ENCODE measurements around the gene NUCB1. TPM values are rescaled to one million over a fixed set of nuclear protein-coding genes. Genes with fewer than 3 reads are reported as not detected.
"Not testable (repeated sequence)": the region's sequence is repeated elsewhere in the genome, so short reads cannot be mapped to it uniquely, and the experiment has no call there.

NUCB1 gene
- total RNA-seq, 1 experiment from 2014 or later: 125 TPM

GRCh38 chr19:48903788-48904187 lies 3.7 kb downstream of the NUCB1 start:
- H2AFZ ChIP-seq (ENCODE audit: low read length); H3T11ph ChIP-seq (ENCODE audit: low read length); H3K23ac ChIP-seq (ENCODE audit: insufficient read length, low read depth, low read length); H3K79me1 ChIP-seq (ENCODE audit: insufficient read depth, low read depth, low read length, poor library complexity, severe bottlenecking); H3K4ac ChIP-seq (ENCODE audit: low read depth, low read length); H4K8ac ChIP-seq (replicated peaks; ENCODE audit: insufficient read length, low read depth, low read length); H3K18ac ChIP-seq (ENCODE audit: insufficient read length, low read depth, low read length); H3K4me1 ChIP-seq (ENCODE audit: insufficient read depth, low read length); H2BK12ac ChIP-seq (ENCODE audit: insufficient read length, low read depth, low read length); H2BK20ac ChIP-seq (ENCODE audit: low read depth, low read length, poor library complexity, severe bottlenecking); H3K27ac ChIP-seq (ENCODE audit: insufficient read length, low read depth, low read length); H3K4me2 ChIP-seq (ENCODE audit: insufficient read depth, insufficient read length, low read length); H3K27me3 ChIP-seq (ENCODE audit: insufficient read depth, low read length); H2AK5ac ChIP-seq (ENCODE audit: insufficient read length, low read length); H3K9me3 Mint-ChIP-seq; H3K9me3 ChIP-seq (ENCODE audit: control insufficient read depth, low read depth, low read length); H4K5ac ChIP-seq (ENCODE audit: insufficient read length, low read depth, low read length); DNase-seq; H2BK15ac ChIP-seq (ENCODE audit: low read depth, low read length); H3K27me3 Mint-ChIP-seq (ENCODE audit: low read depth); H3K79me2 ChIP-seq (ENCODE audit: insufficient read depth, low read length); H3K27ac Mint-ChIP-seq; H4K20me1 ChIP-seq (ENCODE audit: control insufficient read depth, insufficient read depth, insufficient read length); H3K4me3 Mint-ChIP-seq; H3K9ac ChIP-seq (ENCODE audit: extremely low read depth, insufficient read length, low read length); H2BK5ac ChIP-seq (ENCODE audit: insufficient read length, low read length); H3K56ac ChIP-seq (ENCODE audit: insufficient read length, low read depth, low read length); H2BK120ac ChIP-seq (ENCODE audit: low read depth, low read length, poor library complexity, severe bottlenecking); H4K91ac ChIP-seq (ENCODE audit: insufficient read length, low read depth, low read length); H3K14ac ChIP-seq (ENCODE audit: insufficient read depth, low read length): not testable (repeated sequence)
- peaks cover 12% of the 10 kb centered on the region for H3K23me2 ChIP-seq (ENCODE audit: insufficient read length, low read depth, low read length, poor library complexity, severe bottlenecking)
- Mint-ChIP-seq H3K36me3 (ENCODE audit: insufficient read depth in 1 of 3, low read depth in 3 of 3) (peaks cover 26 to 61% (median 50%) of the 10 kb centered on the region in 3 experiments; a peak in 6 of 7 replicates), H3K4me1 (peaks cover 13 to 24% of the 10 kb centered on the region in 2 experiments)

Measured in H9 (cell line).